ENCODE measurements around the gene TAP1.

Gene TAP1

GRCh38 chr6:32844839-32845383 is 8.6 kb downstream of the TAP1 start:
- DNase-seq (ENCODE audit: low read depth), result no peak
- no peak overlapping the region; the same call in 1 of the 2 replicates for H3K4me3 ChIP-seq (ENCODE audit: low read depth, low read length)
- TF ChIP-seq CTCF (IDR thresholded peaks at IDR 0.05; ENCODE audit: control insufficient read depth, extremely low read depth, insufficient read depth), result no peak

GRCh38 chr6:32843979-32844838 is 9.3 kb downstream of the TAP1 start, which contains the start of gene PSMB8:
Gene PSMB8 (minus strand): TSS chr6:32844047. CDS start chr6:32843996, 51 bp downstream.
- peak; percentile 85 for DNase-seq (ENCODE audit: low read depth)
- peak; percentile 8; the same call in 1 of the 2 replicates for TF ChIP-seq CTCF (IDR thresholded peaks at IDR 0.05; ENCODE audit: control insufficient read depth, extremely low read depth, insufficient read depth)
- peak within 1 kb of the TSS; percentile 44 for H3K4me3 ChIP-seq (ENCODE audit: low read depth, low read length)

GRCh38 chr6:32843331-32843978 is 10.0 kb downstream of the TAP1 start:
- no peak for TF ChIP-seq CTCF (IDR thresholded peaks at IDR 0.05; ENCODE audit: control insufficient read depth, extremely low read depth, insufficient read depth)
- no peak for DNase-seq (ENCODE audit: low read depth)
- peak overlapping the region; percentile 44 for H3K4me3 ChIP-seq (ENCODE audit: low read depth, low read length)

- H3K4me3 ChIP-seq (ENCODE audit: low read depth, low read length), result no peak overlapping the region
- TF ChIP-seq CTCF (IDR thresholded peaks at IDR 0.05; ENCODE audit: control insufficient read depth, extremely low read depth, insufficient read depth), result no peak
- DNase-seq (ENCODE audit: low read depth), result no peak
Measured at GRCh38 chr6:32842690-32843089, 10.8 kb downstream of the TAP1 start.

- no peak for TF ChIP-seq CTCF (IDR thresholded peaks at IDR 0.05; ENCODE audit: control insufficient read depth, extremely low read depth, insufficient read depth)
- no peak for DNase-seq (ENCODE audit: low read depth)
- H3K4me3 ChIP-seq (ENCODE audit: low read depth, low read length), result no peak overlapping the region
Measured at GRCh38 chr6:32842021-32842650, 11.4 kb downstream of the TAP1 start.

- H3K4me3 ChIP-seq (ENCODE audit: low read depth, low read length), result no peak overlapping the region
- no peak for TF ChIP-seq CTCF (IDR thresholded peaks at IDR 0.05; ENCODE audit: control insufficient read depth, extremely low read depth, insufficient read depth)
- no peak for DNase-seq (ENCODE audit: low read depth)
Measured at GRCh38 chr6:32840604-32841246, 12.8 kb downstream of the TAP1 start.

Data from LNCaP clone FGC (cell line).